ENCODE measurements around the gene ZDHHC8.

- TF ChIP-seq POLR2A (IDR thresholded peaks at IDR 0.05): no peak
- TF ChIP-seq CTCF (IDR thresholded peaks at IDR 0.05): no peak
Observed at GRCh38 chr22:20095521-20095920, 36.1 kb upstream of the ZDHHC8 start.
